Pancreas (tissue), 10 donors: Measurements from ENCODE around the gene CCR6. TPM values are rescaled to one million over a fixed set of nuclear protein-coding genes. Genes with fewer than 3 reads are reported as not detected.

Source experiments
- ATAC-seq, 4 donors: fragments of 200-7000 bp; cut with Tn5 transposase; one replicate each; pipeline versions ENCODE4 v1.8.0 to v1.9.1; 2020; ENCODE audit warnings: mild to moderate bottlenecking in 4 of 4, moderate library complexity in 4 of 4
- DNase-seq, 6 donors: peaks; one replicate each; pipeline ENCODE4 v3.0.0-alpha.2; 2020
- FAIRE-seq: peaks from 2 replicates; lab custom pipeline; 2012; peaks lifted over from hg19 to GRCh38; lab: Jason Lieb, UNC
- H3K27ac ChIP-seq, 4 donors: fragments of 200-600 bp; sonication (generic); 1 replicate in 3 of 4; 2 replicates in 1 of 4; pipeline versions ENCODE4 v1.5.0 to v1.8.0; 2020
- H3K27me3 ChIP-seq, 4 donors: fragments of 200-600 bp; one replicate each; pipeline ENCODE4 v1.8.0; 2021
- H3K36me3 ChIP-seq, 3 donors: fragments of 200-600 bp; sonication (generic) in 1 of 3; one replicate each; pipeline versions ENCODE4 v1.5.0 to v1.8.0; 2020 to 2021
- H3K4me1 ChIP-seq, 3 donors: fragments of 200-600 bp; one replicate each; pipeline ENCODE4 v1.8.0; 2021
- H3K4me3 ChIP-seq, 4 donors: fragments of 200-600 bp; sonication (generic) in 2 of 4; one replicate each; pipeline versions ENCODE4 v1.5.0 to v1.8.0; 2020 to 2021
- H3K9me3 ChIP-seq, 4 donors: fragments of 200-600 bp; one replicate each; pipeline ENCODE4 v1.8.0; 2021
- CTCF ChIP-seq, 4 donors: fragments of 200-600 bp; sonication (generic) in 3 of 4; IDR thresholded peaks; one replicate each; pipeline versions ENCODE4 v1.5.0 to v1.8.0; 2021; ENCODE audit warnings: antibody characterized with exemption in 4 of 4
- WGBS, 2 donors: extraction: QIAGEN DNeasy Blood & Tissue Kit; methylation state at CpG; one replicate each; pipeline ENCODE4 v1.1.7; 2013; 5-methylcytosine and 5-hydroxymethylcytosine counted together
- intact Hi-C, 3 donors: fragments of 100-400 bp; cut with DNase I; formaldehyde crosslinking; loops; one replicate each; pipeline versions ENCODE4 v1.11.1 to v1.14.2; 2022
- polyA plus RNA-seq, 2 donors: library from polyadenylated mRNA; stranded (reverse); fragments of 200-250 nt; gene quantifications; one replicate each; pipeline ENCODE4 v1.2.3, GENCODE V29; 2013
- total RNA-seq, 6 donors: library from RNA; stranded (reverse); fragmentation: NEBNext Ultra II Directional in 4 of 6; extraction: Animal tissue kit (Norgen Biotek cat#: 25700) in 4 of 6; gene quantifications; one replicate each; pipeline versions ENCODE4 v1.2.1 to v1.2.4, GENCODE V29; 2021 to 2023
- donor health status: healthy with polysubstance abuse.
- donor health status: DM: no; HTN: no; CAD: no; lungs with moderate emphysema.
- donor health status: DM: no; HTN: no; CAD: no.
- donor health status: control.
- donor health status: control.
- donor health status: Bipolar disorder and iron deficiency.
- donor health status: DM: yes; HTN: yes; CAD: no.
- donor health status: DM: no; HTN: no; CAD: no.
- donor health status: DM: no; HTN: no; CAD: no.
- donor health status: DM: yes; HTN: yes; CAD: no.

The CCR6 gene
- total and polyA plus RNA-seq, 8 donors = 0.08 to 0.31 (median 0.21) TPM; not detected in 5

GRCh38 chr6:167127785-167128531 is 5.1 kb downstream of the CCR6 start:
- H3K27ac ChIP-seq = no peak overlapping the region
- no peak for DNase-seq
- H3K4me3 ChIP-seq = no peak overlapping the region
- intact Hi-C loops = no loop called here
- no peaks in the 10 kb centered on the region for H3K27me3 ChIP-seq
- H3K36me3 ChIP-seq = no peaks in the 10 kb centered on the region
- 66 to 70% methylated on average over 14 of the region's 14 CpGs for WGBS, 2 donors
- ATAC-seq = peak in 2 of 4 donors; percentile 41 to 54
- H3K4me1 ChIP-seq = no peaks in the 10 kb centered on the region
- TF ChIP-seq CTCF (IDR thresholded peaks at IDR 0.05) = no peak
- H3K9me3 ChIP-seq = no peaks in the 10 kb centered on the region
- no peak for FAIRE-seq

GRCh38 chr6:167129159-167129558 is 6.3 kb downstream of the CCR6 start:
- intact Hi-C loops = no loop called here
- no peak for TF ChIP-seq CTCF (IDR thresholded peaks at IDR 0.05)
- FAIRE-seq = no peak
- WGBS, 2 donors = 67 to 79% methylated on average over 6 of the region's 6 CpGs
- no peak for ATAC-seq
- Histone ChIP-seq H3K9me3 (no peaks in the 10 kb centered on the region), H3K4me1 (no peaks in the 10 kb centered on the region), H3K27ac (no peak overlapping the region), H3K27me3 (no peaks in the 10 kb centered on the region), H3K4me3 (no peak overlapping the region), H3K36me3 (no peaks in the 10 kb centered on the region)
- no peak for DNase-seq

GRCh38 chr6:167129562-167129961 is 6.7 kb downstream of the CCR6 start:
- FAIRE-seq = no peak
- WGBS, 2 donors = 55 to 75% methylated on average over 4 of the region's 4 CpGs
- no peak for TF ChIP-seq CTCF (IDR thresholded peaks at IDR 0.05)

GRCh38 chr6:167130008-167130677 is 7.2 kb downstream of the CCR6 start:
- WGBS, 2 donors = 60 to 70% methylated on average over 6 of the region's 6 CpGs
- ATAC-seq = no peak
- no peak overlapping the region for H3K27ac ChIP-seq
- H3K4me3 ChIP-seq = no peak overlapping the region
- intact Hi-C loops = no loop called here
- DNase-seq = no peak
- H3K36me3 ChIP-seq = no peaks in the 10 kb centered on the region
- H3K9me3 ChIP-seq = no peaks in the 10 kb centered on the region
- H3K27me3 ChIP-seq = no peaks in the 10 kb centered on the region
- FAIRE-seq = no peak
- TF ChIP-seq CTCF (IDR thresholded peaks at IDR 0.05) = no peak
- H3K4me1 ChIP-seq = no peaks in the 10 kb centered on the region

More at GRCh38 chr6:167129562-167129961, 6.7 kb downstream of the CCR6 start:
- Histone ChIP-seq H3K27ac (no peak overlapping the region), H3K4me1 (no peaks in the 10 kb centered on the region), H3K9me3 (no peaks in the 10 kb centered on the region), H3K27me3 (no peaks in the 10 kb centered on the region), H3K4me3 (no peak overlapping the region), H3K36me3 (no peaks in the 10 kb centered on the region)
- DNase-seq (no peak), ATAC-seq (no peak)
- intact Hi-C loops = no loop called here
